Esophagus squamous epithelium (tissue), 5 donors: ENCODE results near the gene TFAP2E. TPM values are rescaled to one million over a fixed set of nuclear protein-coding genes. Genes with fewer than 3 reads are reported as not detected.

Experiments used
- DNase-seq: peaks from one replicate; lab custom pipeline; 2025; lab: John Stamatoyannopoulos, UW
- H3K27ac ChIP-seq, 4 donors: fragments of 200-600 bp; sonication (generic); one replicate each; pipeline ENCODE4 v1.5.1; 2016 to 2019; ENCODE audit warnings: mild to moderate bottlenecking in 1 of 4
- H3K27me3 ChIP-seq, 4 donors: fragments of 200-600 bp; sonication (generic); 1 replicate in 3 of 4; 2 replicates in 1 of 4; pipeline versions ENCODE4 v1.5.1 to v1.6.0; 2017 to 2021; ENCODE audit warnings: antibody characterized with exemption in 1 of 4
- H3K36me3 ChIP-seq, 3 donors: fragments of 200-600 bp; sonication (generic); one replicate each; pipeline ENCODE4 v1.5.1; 2016 to 2019
- H3K4me1 ChIP-seq, 3 donors: fragments of 200-600 bp; sonication (generic); one replicate each; pipeline ENCODE4 v1.5.1; 2017 to 2019
- H3K4me3 ChIP-seq, 4 donors: fragments of 200-600 bp; sonication (generic); 1 replicate in 3 of 4; 2 replicates in 1 of 4; pipeline ENCODE4 v1.5.1; 2016 to 2019; ENCODE audit warnings: mild to moderate bottlenecking in 2 of 4, moderate library complexity in 1 of 4
- H3K9me3 ChIP-seq, 3 donors: fragments of 200-600 bp; sonication (generic); one replicate each; pipeline ENCODE4 v1.5.1; 2016 to 2019
- POLR2A ChIP-seq, 4 donors: fragments of 450-650 bp; IDR thresholded peaks; one replicate each; pipeline ENCODE4 v1.6.1; 2017; ENCODE audit warnings: antibody characterized with exemption in 4 of 4, mild to moderate bottlenecking in 4 of 4, moderate library complexity in 3 of 4
- WGBS, 2 donors: methylation state at CpG; one replicate each; pipeline ENCODE4 v1.1.5; 2018; 5-methylcytosine and 5-hydroxymethylcytosine counted together
- intact Hi-C: fragments of 100-400 bp; cut with DNase I; formaldehyde crosslinking; loops from one replicate; pipeline ENCODE4 v1.15.0; 2022
- total RNA-seq, 4 donors: library from RNA; depleted of rRNA; stranded (reverse); fragments of >200 nt; gene quantifications; one replicate each; pipeline ENCODE4 v1.1.0, GENCODE V29; 2016
- TF ChIP-seq, protein P1 (sequence below), 6 experiments: fragments of 450-650 bp in 4 of 6; fragments of 200-600 bp in 2 of 6; sonication (generic) in 2 of 6; IDR thresholded peaks; one replicate each; pipeline ENCODE4 v1.5.1; 2016 to 2019; ENCODE audit warnings: antibody characterized with exemption in 6 of 6, mild to moderate bottlenecking in 4 of 6, moderate library complexity in 4 of 6
- donor health status: DM: yes; HTN: yes; CAD: no.

TFAP2E gene
- total RNA-seq, 4 donors from 2014 or later: 0.26 to 1.1 (median 0.38) TPM; not detected in 1

GRCh38 chr1:35640380-35641232 is 67.5 kb downstream of the TFAP2E start:
- Histone ChIP-seq H3K9me3 (no peaks in the 10 kb centered on the region), H3K27me3 (peaks cover 0 to 12% (median 0%) of the 10 kb centered on the region in 4 donors), H3K4me3 (peak overlapping the region; percentile 59 to 94 (median 80)), H3K27ac (peak overlapping the region; percentile 86 to 97 (median 96)), H3K4me1 (peaks cover 0 to 59% (median 36%) of the 10 kb centered on the region in 3 donors), H3K36me3 (peaks cover 0 to 7% (median 0%) of the 10 kb centered on the region in 3 donors)
- intact Hi-C loops: no loop called here
- no peak for TF ChIP-seq POLR2A (IDR thresholded peaks at IDR 0.05)
- TF ChIP-seq, protein P1, sequence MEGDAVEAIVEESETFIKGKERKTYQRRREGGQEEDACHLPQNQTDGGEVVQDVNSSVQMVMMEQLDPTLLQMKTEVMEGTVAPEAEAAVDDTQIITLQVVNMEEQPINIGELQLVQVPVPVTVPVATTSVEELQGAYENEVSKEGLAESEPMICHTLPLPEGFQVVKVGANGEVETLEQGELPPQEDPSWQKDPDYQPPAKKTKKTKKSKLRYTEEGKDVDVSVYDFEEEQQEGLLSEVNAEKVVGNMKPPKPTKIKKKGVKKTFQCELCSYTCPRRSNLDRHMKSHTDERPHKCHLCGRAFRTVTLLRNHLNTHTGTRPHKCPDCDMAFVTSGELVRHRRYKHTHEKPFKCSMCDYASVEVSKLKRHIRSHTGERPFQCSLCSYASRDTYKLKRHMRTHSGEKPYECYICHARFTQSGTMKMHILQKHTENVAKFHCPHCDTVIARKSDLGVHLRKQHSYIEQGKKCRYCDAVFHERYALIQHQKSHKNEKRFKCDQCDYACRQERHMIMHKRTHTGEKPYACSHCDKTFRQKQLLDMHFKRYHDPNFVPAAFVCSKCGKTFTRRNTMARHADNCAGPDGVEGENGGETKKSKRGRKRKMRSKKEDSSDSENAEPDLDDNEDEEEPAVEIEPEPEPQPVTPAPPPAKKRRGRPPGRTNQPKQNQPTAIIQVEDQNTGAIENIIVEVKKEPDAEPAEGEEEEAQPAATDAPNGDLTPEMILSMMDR (IDR thresholded peaks at IDR 0.05): no peak
- no peak for DNase-seq
- 12 to 20% methylated on average over 17 to 23 of the region's 29 CpGs for WGBS, 2 donors

DNA sequence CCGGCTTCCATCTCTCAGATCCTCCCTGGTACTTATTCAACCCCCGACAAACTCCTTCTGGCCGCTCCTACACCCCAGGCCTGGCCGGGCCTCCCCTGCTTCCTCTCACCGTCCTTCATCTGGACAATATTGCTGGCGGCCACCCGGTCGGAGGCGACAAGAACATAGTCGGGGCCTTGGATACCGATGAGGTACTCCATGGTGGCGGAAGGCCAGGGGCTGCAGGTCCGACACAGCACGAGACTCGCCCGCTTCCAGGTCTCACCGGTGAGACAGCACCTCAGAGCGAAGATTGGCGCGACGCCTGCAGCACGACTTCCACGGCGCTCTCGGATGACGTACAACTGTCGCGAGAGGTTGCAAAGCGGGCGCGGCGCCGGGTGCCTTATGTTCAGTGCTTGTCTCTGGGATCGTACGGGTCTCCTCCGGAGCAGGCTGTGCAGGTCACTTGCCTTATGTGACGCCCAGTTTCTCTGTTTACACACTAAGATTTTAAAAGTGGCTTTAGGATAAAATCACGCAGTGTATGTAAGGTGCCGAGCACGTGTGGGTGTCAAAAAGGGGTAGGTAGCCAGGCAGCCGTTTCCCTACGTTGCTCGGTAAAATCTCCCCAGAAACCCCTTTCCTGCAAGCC is 68.2 kb downstream of the TFAP2E start, which contains the start of gene PSMB2:
Gene PSMB2, minus strand, starts transcription at position 294 of the 634 bp plus-strand sequence. Its CDS starts 94 bp downstream, at position 200.
- Histone ChIP-seq H3K36me3 (no peaks in the 10 kb centered on the region), H3K27ac (peak within 1 kb of the TSS; percentile 86 to 97 (median 96)), H3K4me1 (peaks cover 0 to 52% (median 36%) of the 10 kb centered on the region in 3 donors), H3K27me3 (peaks cover 0 to 19% (median 0%) of the 10 kb centered on the region in 4 donors), H3K4me3 (peak within 1 kb of the TSS; percentile 59 to 94 (median 80)), H3K9me3 (no peaks in the 10 kb centered on the region)
- 0% methylated on average over 37 to 40 of the region's 43 CpGs for WGBS, 2 donors
- TF ChIP-seq, protein P1 (IDR thresholded peaks at IDR 0.05): peak in 1 of 6 experiments; percentile 27
- TF ChIP-seq POLR2A (IDR thresholded peaks at IDR 0.05): peak in 3 of 4 donors; percentile 60 to 87 (median 80)
- DNase-seq: peak; percentile 76
- intact Hi-C loops: no loop called here

DNA sequence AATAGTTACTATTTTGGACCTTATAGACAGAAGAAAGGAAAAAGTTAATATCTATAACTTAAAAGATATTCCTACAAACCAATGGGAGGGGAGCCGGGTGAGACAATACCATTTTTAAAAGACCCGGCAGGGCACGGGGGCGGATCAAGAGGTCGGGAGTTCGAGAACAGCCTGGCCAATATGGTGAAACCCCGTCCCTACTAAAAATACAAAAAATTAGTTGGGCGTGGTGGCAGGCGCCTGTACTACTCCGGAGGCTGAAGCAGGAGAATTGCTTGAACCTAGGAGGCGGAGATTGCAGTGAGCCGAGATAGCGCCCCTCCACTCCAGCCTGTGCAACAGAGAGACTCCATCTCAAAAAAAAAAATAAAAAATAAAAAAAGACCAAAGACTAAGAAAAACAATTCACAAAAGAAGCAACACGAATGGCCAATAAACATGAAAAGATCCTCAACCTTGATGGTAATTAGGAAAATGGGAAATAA is 69.4 kb downstream of the TFAP2E start:
- Histone ChIP-seq H3K27ac (peak overlapping the region in 3 of 4 donors; percentile 86 to 97 (median 96)), H3K36me3 (no peaks in the 10 kb centered on the region), H3K4me3 (peak overlapping the region; percentile 59 to 94 (median 80)), H3K9me3 (no peaks in the 10 kb centered on the region), H3K27me3 (peaks cover 0 to 25% (median 0%) of the 10 kb centered on the region in 4 donors), H3K4me1 (peaks cover 0 to 41% (median 28%) of the 10 kb centered on the region in 3 donors)
- TF ChIP-seq POLR2A (IDR thresholded peaks at IDR 0.05): no peak
- TF ChIP-seq, protein P1 (IDR thresholded peaks at IDR 0.05): no peak
- no peak for DNase-seq
- intact Hi-C loops: no loop called here
- WGBS, 2 donors: 34 to 44% methylated on average over 14 of the region's 14 CpGs

- Histone ChIP-seq H3K4me1 (peaks cover 0 to 24% (median 15%) of the 10 kb centered on the region in 3 donors), H3K36me3 (no peaks in the 10 kb centered on the region), H3K27ac (no peak overlapping the region), H3K27me3 (peaks cover 0 to 25% (median 0%) of the 10 kb centered on the region in 4 donors), H3K9me3 (no peaks in the 10 kb centered on the region), H3K4me3 (no peak overlapping the region)
- no peak for DNase-seq
- TF ChIP-seq, protein P1 (IDR thresholded peaks at IDR 0.05): no peak
- TF ChIP-seq POLR2A (IDR thresholded peaks at IDR 0.05): no peak
- WGBS, 2 donors: 27 to 38% methylated on average over 2 of the region's 2 CpGs
- intact Hi-C loops: no loop called here
Observed at GRCh38 chr1:35644204-35644603, 71.1 kb downstream of the TFAP2E start.

Other genes starting within 250 kb of the TFAP2E start
- 10 to 100 TPM; 24.8 to 53.4 (median 28.4) TPM for gene KIAA0319L, start 15.9 kb upstream of the TFAP2E start, total RNA-seq
- gene NCDN, start 15.5 kb upstream of the TFAP2E start, total RNA-seq: 10 to 100 TPM; 10.1 to 13.7 (median 12.1) TPM
- 10 to 100 TPM; 31.3 to 69.5 (median 39.9) TPM for gene PSMB2, start 68.2 kb downstream of the TFAP2E start, total RNA-seq
- gene C1orf216, start 145.6 kb downstream of the TFAP2E start, total RNA-seq: 1 to 10 TPM in 3 of 4 donors, under 1 TPM in 1; 0.53 to 4.8 (median 3.8) TPM
- gene CLSPN, start 196.7 kb downstream of the TFAP2E start, total RNA-seq: 1 to 10 TPM; 1.3 to 9.7 (median 4.4) TPM
- 10 to 100 TPM in 1 of 4 donors, 1 to 10 TPM in 3; 4.6 to 18.1 (median 7.5) TPM for gene AGO4, start 234.7 kb downstream of the TFAP2E start, total RNA-seq